D341Med (cell line): ENCODE measurements around the gene LSM12.
A peak's percentile ranks its signal among the peaks of the same experiment; 100 is the strongest.
"Not testable (repeated sequence)": the region's sequence is repeated elsewhere in the genome, so short reads cannot be mapped to it uniquely, and the experiment has no call there.

ENCODE experiments used
- DNase-seq: peaks from one replicate; pipeline ENCODE4 v3.0.0; 2012; ENCODE audit warnings: low spot score

The LSM12 gene

GRCh38 chr17:44044071-44044470 is 22.4 kb downstream of the LSM12 start:
- DNase-seq: no peak

- no peak for DNase-seq
Observed at GRCh38 chr17:44043272-44043696, 23.2 kb downstream of the LSM12 start.

- no peak for DNase-seq
Observed at GRCh38 chr17:44039829-44040635, 26.4 kb downstream of the LSM12 start.

- DNase-seq: peak; percentile 87
Observed at GRCh38 chr17:44038604-44039011, 27.9 kb downstream of the LSM12 start.

- DNase-seq: no peak
Observed at GRCh38 chr17:44037471-44037870, 29.0 kb downstream of the LSM12 start.

GRCh38 chr17:44034688-44035087 is 31.8 kb downstream of the LSM12 start:
- not testable (repeated sequence) for DNase-seq

- DNase-seq: no peak
Observed at GRCh38 chr17:44033861-44034408, 32.5 kb downstream of the LSM12 start.

- no peak for DNase-seq
Observed at GRCh38 chr17:44030482-44030881, 36.0 kb downstream of the LSM12 start.

- no peak for DNase-seq
Observed at GRCh38 chr17:44029736-44030135, 36.7 kb downstream of the LSM12 start.

- peak; percentile 66 for DNase-seq
Observed at GRCh38 chr17:44024853-44025252, 41.6 kb downstream of the LSM12 start.

GRCh38 chr17:44024271-44024663 is 42.2 kb downstream of the LSM12 start:
- peak; percentile 95 for DNase-seq

GRCh38 chr17:44023545-44024270 is 42.8 kb downstream of the LSM12 start:
- peak; percentile 57 for DNase-seq

- no peak for DNase-seq
Observed at GRCh38 chr17:44022246-44022645, 44.2 kb downstream of the LSM12 start.

- DNase-seq: not testable (repeated sequence)
Observed at GRCh38 chr17:44021227-44021626, 45.2 kb downstream of the LSM12 start.

- DNase-seq: peak; percentile 93
Observed at GRCh38 chr17:44014437-44015172, 51.9 kb downstream of the LSM12 start, which contains the start of gene TMEM101. TSS of gene TMEM101 (minus strand) at chr17:44014963. CDS start at chr17:44014952, 11 bp downstream.

- DNase-seq: no peak
Observed at GRCh38 chr17:44014133-44014436, 52.4 kb downstream of the LSM12 start.

- DNase-seq: no peak
Observed at GRCh38 chr17:44012874-44013273, 53.6 kb downstream of the LSM12 start.

GRCh38 chr17:44012391-44012790 is 54.1 kb downstream of the LSM12 start:
- no peak for DNase-seq

GRCh38 chr17:44011876-44012275 is 54.6 kb downstream of the LSM12 start:
- no peak for DNase-seq

GRCh38 chr17:44010966-44011647 is 55.4 kb downstream of the LSM12 start:
- no peak for DNase-seq

GRCh38 chr17:44008205-44008909 is 58.1 kb downstream of the LSM12 start:
- DNase-seq: no peak
